ENCODE data around the gene COL7A1. TPM values are rescaled to one million over a fixed set of nuclear protein-coding genes. Genes with fewer than 3 reads are reported as not detected.

Gene COL7A1
- total and polyA plus RNA-seq, 2 of the 13 experiments (the other 11 are each of a cell fraction or from before 2014, with no cell fraction given) = 2.7 to 11.7 TPM

- WGBS (ENCODE audit: low lambda C conversion rate) = 31% methylated on average over 3 of the region's 3 CpGs
- in situ Hi-C loops (cut with HindIII; ENCODE audit: extremely low pct_ligation_motif_present, low pct_unique_long_range_greater_than_20kb) = no loop called here
- peak; percentile 44 for TF ChIP-seq GATAD2A (CRISPR knock-in tag; IDR thresholded peaks at IDR 0.05)
- TF ChIP-seq RXRB (CRISPR knock-in tag; IDR thresholded peaks at IDR 0.05; ENCODE audit: borderline replicate concordance) = 0 out of 2 replicates have a peak, but pooled peaks have one; percentile 23
- peak; percentile 22; the same call in 1 of the 2 replicates for TF ChIP-seq RARA (CRISPR knock-in tag; IDR thresholded peaks at IDR 0.05)
- peak; percentile 60; the same call in 1 of the 2 replicates for TF ChIP-seq ZNF770 (CRISPR knock-in tag; IDR thresholded peaks at IDR 0.05)
- TF ChIP-seq DZIP1 (CRISPR knock-in tag; IDR thresholded peaks at IDR 0.05) = no peak
- no peak for TF ChIP-seq ZNF598 (CRISPR knock-in tag; IDR thresholded peaks at IDR 0.05; ENCODE audit: borderline replicate concordance)
- TF ChIP-seq ATF4 (CRISPR knock-in tag; IDR thresholded peaks at IDR 0.05) = peak in 1 of 2 experiments; percentile 45; a peak in 1 of 4 replicates
- no peak for TF ChIP-seq DBP (CRISPR knock-in tag; IDR thresholded peaks at IDR 0.05; ENCODE audit: not compliant biosample characterization)
- peak; percentile 66; the same call in 1 of the 2 replicates for TF ChIP-seq CEBPB (IDR thresholded peaks at IDR 0.05; ENCODE audit: borderline replicate concordance, low read depth, low read length)
- 0 out of 2 replicates have a peak, but pooled peaks have one; percentile 18 for TF ChIP-seq HOMEZ (CRISPR knock-in tag; IDR thresholded peaks at IDR 0.05; ENCODE audit: low read depth)
- TF ChIP-seq NKX3-1 (CRISPR knock-in tag; IDR thresholded peaks at IDR 0.05) = no peak
- no peak for TF ChIP-seq NFYC (CRISPR knock-in tag; IDR thresholded peaks at IDR 0.05)
- peak; percentile 78 for TF ChIP-seq FOSL2 (CRISPR knock-in tag; IDR thresholded peaks at IDR 0.05)
- no peak for TF ChIP-seq PRPF4 (IDR thresholded peaks at IDR 0.05; ENCODE audit: low read depth, low read length, poor library complexity, severe bottlenecking)
- TF ChIP-seq WIZ (CRISPR knock-in tag; IDR thresholded peaks at IDR 0.05) = no peak
- no peak for TF ChIP-seq ZFP41 (CRISPR knock-in tag; IDR thresholded peaks at IDR 0.05; ENCODE audit: borderline replicate concordance)
- no peak for TF ChIP-seq ZNF207 (IDR thresholded peaks at IDR 0.05; ENCODE audit: borderline replicate concordance)
Observed at GRCh38 chr3:48614044-48614443, 18.9 kb upstream of the COL7A1 start.

More at GRCh38 chr3:48614044-48614443, 18.9 kb upstream of the COL7A1 start:
- ChIA-PET POLR2A (interaction anchor here (2.2 to 4.2 kb wide), 2 partner anchors 10 to 22 kb away, joined by 7 to 24 read pairs; partner anchors contain the start of gene SLC26A6), CTCF (ENCODE audit: low intra/inter-chr PET ratio, low total read pairs) (no interaction called here)
- no peak overlapping the region for H3K4me3 ChIP-seq (replicated peaks in 1 of 3; ENCODE audit: insufficient read depth in 1 of 3, low read depth in 2 of 3, low read length in 3 of 3)
- intact Hi-C loops (cut with micrococcal nuclease; ENCODE audit: unreplicated experiment) = no loop called here
- ATAC-seq (no peak), DNase-seq (ENCODE audit: low spot score) (peak; percentile 57), FAIRE-seq (no peak)
- BruUV-seq (replicated peaks) = no TSS peak
- H3K27ac ChIP-seq (ENCODE audit: extremely low read length, insufficient read depth, low read length) = peak overlapping the region; percentile 34
- no peak overlapping the region for H2AFZ ChIP-seq (ENCODE audit: low read length)
- H3K4me1 ChIP-seq (ENCODE audit: insufficient read depth, low read length) = peaks cover 80% of the 10 kb centered on the region
- no peaks in the 10 kb centered on the region for H4K20me1 ChIP-seq (ENCODE audit: insufficient read depth, low read length)
- H3K4me2 ChIP-seq (ENCODE audit: low read depth, low read length) = no peak overlapping the region
- peaks cover 11% of the 10 kb centered on the region for H3K9me3 ChIP-seq (ENCODE audit: low read length)
- no peaks in the 10 kb centered on the region; a peak in 1 of 5 replicates for H3K27me3 ChIP-seq (ENCODE audit: control insufficient read depth in 1 of 2, insufficient read depth in 2 of 2, low read length in 2 of 2)
- H3K36me3 ChIP-seq (replicated peaks in 1 of 2; ENCODE audit: control insufficient read depth in 1 of 2, insufficient read depth in 2 of 2, low read length in 2 of 2) = no peaks in the 10 kb centered on the region
- H3K79me2 ChIP-seq (ENCODE audit: insufficient read depth, low read length) = peaks cover 5% of the 10 kb centered on the region
- 0 out of 2 replicates have a peak overlapping the region, but pooled peaks have one; percentile 8 for H3K9ac ChIP-seq (ENCODE audit: insufficient read depth, low read depth, low read length)

Measured in HepG2 (cell line).